Type B pancreatic cell (in vitro differentiated cells): ENCODE results near the gene CTNNA3. TPM values are rescaled to one million over a fixed set of nuclear protein-coding genes. Genes with fewer than 3 reads are reported as not detected.

ENCODE experiments used
- DNase-seq: peaks from one replicate; pipeline ENCODE4 v3.0.0; 2021; ENCODE audit warnings: mixed read lengths; ENCODE audit not compliant: unreplicated experiment; ENCODE audit errors: extremely low spot score
- H3K27ac Mint-ChIP-seq: 2 replicates; pipeline ENCODE4 v1.8.0; 2021; ENCODE audit warnings: mild to moderate bottlenecking, mixed read lengths
- H3K27me3 Mint-ChIP-seq: 2 replicates; pipeline ENCODE4 v1.8.0; 2021; ENCODE audit warnings: mixed read lengths
- H3K36me3 Mint-ChIP-seq: 2 replicates; pipeline ENCODE4 v1.8.0; 2021; ENCODE audit warnings: mixed read lengths
- H3K4me1 Mint-ChIP-seq: one replicate; pipeline ENCODE4 v1.8.0; 2021; ENCODE audit warnings: mixed read lengths; ENCODE audit not compliant: unreplicated experiment
- H3K4me3 Mint-ChIP-seq: 2 replicates; pipeline ENCODE4 v1.8.0; 2021; ENCODE audit warnings: mild to moderate bottlenecking, mixed read lengths
- H3K9me3 Mint-ChIP-seq: 2 replicates; pipeline ENCODE4 v1.8.0; 2021; ENCODE audit warnings: mixed read lengths
- CTCF ChIP-seq: fragments of 200-600 bp; sonication (generic); conservative IDR thresholded peaks from 2 replicates; pipeline ENCODE4 v1.5.0; 2021; ENCODE audit warnings: antibody characterized with exemption, mild to moderate bottlenecking
- total RNA-seq: library from RNA; stranded (reverse); gene quantifications from 2 replicates; pipeline ENCODE4 v1.2.1, GENCODE V29; 2021; ENCODE audit warnings: low replicate concordance

The CTNNA3 gene
- total RNA-seq, 1 donor from 2014 or later = 2.6 TPM

GRCh38 chr10:67261300-67261797, 434.6 kb downstream of the CTNNA3 start:
- no peak overlapping the region for H3K4me3 Mint-ChIP-seq
- no peak for DNase-seq
- H3K4me1 Mint-ChIP-seq = no peaks in the 10 kb centered on the region
- H3K9me3 Mint-ChIP-seq = no peaks in the 10 kb centered on the region
- H3K27me3 Mint-ChIP-seq = no peaks in the 10 kb centered on the region
- H3K27ac Mint-ChIP-seq = no peak overlapping the region
- no peak for TF ChIP-seq CTCF
- no peaks in the 10 kb centered on the region for H3K36me3 Mint-ChIP-seq

GRCh38 chr10:67259319-67259929, 436.6 kb downstream of the CTNNA3 start:
- H3K27me3 Mint-ChIP-seq = no peaks in the 10 kb centered on the region
- no peak for DNase-seq
- H3K9me3 Mint-ChIP-seq = no peaks in the 10 kb centered on the region
- H3K4me1 Mint-ChIP-seq = no peaks in the 10 kb centered on the region
- H3K4me3 Mint-ChIP-seq = no peak overlapping the region
- H3K27ac Mint-ChIP-seq = no peak overlapping the region
- no peaks in the 10 kb centered on the region for H3K36me3 Mint-ChIP-seq
- TF ChIP-seq CTCF = no peak

GRCh38 chr10:67257427-67258144, 438.4 kb downstream of the CTNNA3 start:
- no peaks in the 10 kb centered on the region for H3K36me3 Mint-ChIP-seq
- H3K9me3 Mint-ChIP-seq = no peaks in the 10 kb centered on the region
- DNase-seq = no peak
- H3K4me3 Mint-ChIP-seq = no peak overlapping the region
- no peak overlapping the region for H3K27ac Mint-ChIP-seq
- H3K4me1 Mint-ChIP-seq = no peaks in the 10 kb centered on the region
- no peak for TF ChIP-seq CTCF
- no peaks in the 10 kb centered on the region for H3K27me3 Mint-ChIP-seq

GRCh38 chr10:67257018-67257417, 439.0 kb downstream of the CTNNA3 start:
- no peak for TF ChIP-seq CTCF
- Mint-ChIP-seq H3K4me1 (no peaks in the 10 kb centered on the region), H3K27me3 (no peaks in the 10 kb centered on the region), H3K27ac (no peak overlapping the region), H3K9me3 (no peaks in the 10 kb centered on the region), H3K36me3 (no peaks in the 10 kb centered on the region), H3K4me3 (no peak overlapping the region)
- no peak for DNase-seq

- Mint-ChIP-seq H3K27me3 (no peaks in the 10 kb centered on the region), H3K36me3 (no peaks in the 10 kb centered on the region), H3K4me3 (no peak overlapping the region), H3K27ac (no peak overlapping the region), H3K4me1 (no peaks in the 10 kb centered on the region), H3K9me3 (no peaks in the 10 kb centered on the region)
- no peak for DNase-seq
- no peak for TF ChIP-seq CTCF
Observed at GRCh38 chr10:67250686-67251085, 445.3 kb downstream of the CTNNA3 start.
